ENCODE measurements around the gene EIF6.

DNA sequence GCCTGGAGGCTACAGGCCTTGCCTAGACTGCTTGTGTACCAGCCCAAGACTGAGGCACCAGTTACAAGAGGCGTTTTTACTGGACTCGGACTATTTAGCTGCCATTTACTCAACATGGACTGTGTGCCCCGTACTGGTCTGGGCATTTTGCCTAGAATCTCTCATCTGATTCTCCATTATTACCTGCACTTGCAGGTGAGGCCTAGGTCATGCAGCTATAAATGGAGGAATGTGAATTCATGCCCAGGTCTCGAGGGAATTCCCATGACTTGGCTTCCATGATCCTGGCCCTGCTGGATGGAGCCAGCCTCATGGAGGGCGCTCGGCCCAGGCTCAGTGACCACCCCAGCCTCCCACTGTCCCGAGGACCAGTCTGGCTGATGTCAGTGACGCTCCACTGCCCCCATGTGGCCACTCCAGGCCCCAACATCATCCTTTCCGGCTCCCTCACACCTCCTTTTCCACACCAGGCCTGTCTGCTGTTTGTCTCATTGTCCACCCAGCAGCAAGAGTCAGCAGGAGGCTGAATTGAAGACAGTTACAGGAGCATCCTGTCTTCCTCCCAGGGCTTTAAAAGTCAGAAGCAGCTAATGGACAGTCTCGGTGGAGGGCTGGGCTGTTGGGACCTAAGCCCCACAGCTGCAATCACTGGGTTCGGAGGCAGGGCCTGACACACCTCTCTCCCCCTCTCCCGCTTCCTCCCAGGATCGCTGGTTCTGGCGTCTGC, 15.4 kb downstream of the EIF6 start:
- TF ChIP-seq, protein P1, sequence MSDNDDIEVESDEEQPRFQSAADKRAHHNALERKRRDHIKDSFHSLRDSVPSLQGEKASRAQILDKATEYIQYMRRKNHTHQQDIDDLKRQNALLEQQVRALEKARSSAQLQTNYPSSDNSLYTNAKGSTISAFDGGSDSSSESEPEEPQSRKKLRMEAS (CRISPR knock-in tag; IDR thresholded peaks at IDR 0.05): 0 out of 2 replicates have a peak, but pooled peaks have one; percentile 22
- TF ChIP-seq, protein P2, sequence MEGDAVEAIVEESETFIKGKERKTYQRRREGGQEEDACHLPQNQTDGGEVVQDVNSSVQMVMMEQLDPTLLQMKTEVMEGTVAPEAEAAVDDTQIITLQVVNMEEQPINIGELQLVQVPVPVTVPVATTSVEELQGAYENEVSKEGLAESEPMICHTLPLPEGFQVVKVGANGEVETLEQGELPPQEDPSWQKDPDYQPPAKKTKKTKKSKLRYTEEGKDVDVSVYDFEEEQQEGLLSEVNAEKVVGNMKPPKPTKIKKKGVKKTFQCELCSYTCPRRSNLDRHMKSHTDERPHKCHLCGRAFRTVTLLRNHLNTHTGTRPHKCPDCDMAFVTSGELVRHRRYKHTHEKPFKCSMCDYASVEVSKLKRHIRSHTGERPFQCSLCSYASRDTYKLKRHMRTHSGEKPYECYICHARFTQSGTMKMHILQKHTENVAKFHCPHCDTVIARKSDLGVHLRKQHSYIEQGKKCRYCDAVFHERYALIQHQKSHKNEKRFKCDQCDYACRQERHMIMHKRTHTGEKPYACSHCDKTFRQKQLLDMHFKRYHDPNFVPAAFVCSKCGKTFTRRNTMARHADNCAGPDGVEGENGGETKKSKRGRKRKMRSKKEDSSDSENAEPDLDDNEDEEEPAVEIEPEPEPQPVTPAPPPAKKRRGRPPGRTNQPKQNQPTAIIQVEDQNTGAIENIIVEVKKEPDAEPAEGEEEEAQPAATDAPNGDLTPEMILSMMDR (IDR thresholded peaks at IDR 0.05 in 2 of 3, conservative IDR thresholded peaks at IDR 0.05 in 1 of 3; ENCODE audit: insufficient read depth in 2 of 3, low read depth in 1 of 3, low read length in 3 of 3): peak; percentile 85 to 93 (median 90)
- no peak for TF ChIP-seq CEBPB (tag; IDR thresholded peaks at IDR 0.05)

All from K562 (cell line).